Brain microvascular endothelial cell (primary cell): ENCODE measurements around the gene CHODL.

Experiments
- DNase-seq: peaks from one replicate; pipeline ENCODE4 v3.0.0-alpha.2; 2020
- H3K27ac ChIP-seq: fragments of 250-450 bp; sonication (Bioruptor Pico); 2 replicates; pipeline ENCODE4 v1.5.1; 2020; ENCODE audit warnings: mild to moderate bottlenecking, moderate library complexity
- H3K27me3 ChIP-seq: fragments of 250-450 bp; sonication (Bioruptor Pico); replicated peaks from 2 replicates; pipeline ENCODE4 v1.5.1; 2020; ENCODE audit warnings: mild to moderate bottlenecking
- H3K36me3 ChIP-seq: fragments of 250-450 bp; sonication (Bioruptor Pico); replicated peaks from 2 replicates; pipeline ENCODE4 v1.5.1; 2020; ENCODE audit warnings: mild to moderate bottlenecking
- H3K4me3 ChIP-seq: 2 replicates; pipeline ENCODE4 v1.5.1; 2011; ENCODE audit warnings: low read depth, mild to moderate bottlenecking, control low read depth, low read length, moderate library complexity
- in situ Hi-C: cut with HindIII; loops from 2 replicates; pipeline ENCODE4 v1.10.0; 2017; ENCODE audit warnings: low sequenced_read_pairs, low pct_ligation_motif_present
- TF ChIP-seq, protein P1 (sequence below): IDR thresholded peaks from 2 replicates; pipeline ENCODE4 v1.5.1; 2011; ENCODE audit warnings: low read depth, mild to moderate bottlenecking, moderate library complexity, low read length, control low read depth, inconsistent platforms; ENCODE audit errors: missing control alignments

The CHODL gene

DNA sequence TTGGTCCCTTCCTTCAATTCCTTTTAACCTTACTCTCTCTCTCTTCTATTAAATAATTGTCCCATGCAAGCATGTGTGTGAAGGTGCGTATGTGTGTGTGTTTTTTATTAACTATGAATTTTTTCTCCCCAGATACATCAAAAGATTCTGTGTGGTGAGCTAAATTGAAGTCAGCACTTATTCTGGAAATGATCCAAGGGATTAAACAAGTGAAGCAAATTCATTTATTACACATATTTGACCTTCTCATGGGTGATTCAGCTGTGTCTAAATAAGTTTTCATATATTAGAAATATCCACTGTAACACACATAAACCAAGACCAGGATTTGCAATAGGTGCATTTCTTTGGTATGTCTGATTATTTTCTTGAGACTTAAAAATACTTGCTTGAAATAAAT is 24.3 kb downstream of the CHODL start:
- H3K36me3 ChIP-seq, result no peaks in the 10 kb centered on the region
- H3K27me3 ChIP-seq, result no peaks in the 10 kb centered on the region
- H3K4me3 ChIP-seq, result no peak overlapping the region
- no peak for DNase-seq
- H3K27ac ChIP-seq, result no peak overlapping the region
- in situ Hi-C loops, result no loop called here
- TF ChIP-seq, protein P1, sequence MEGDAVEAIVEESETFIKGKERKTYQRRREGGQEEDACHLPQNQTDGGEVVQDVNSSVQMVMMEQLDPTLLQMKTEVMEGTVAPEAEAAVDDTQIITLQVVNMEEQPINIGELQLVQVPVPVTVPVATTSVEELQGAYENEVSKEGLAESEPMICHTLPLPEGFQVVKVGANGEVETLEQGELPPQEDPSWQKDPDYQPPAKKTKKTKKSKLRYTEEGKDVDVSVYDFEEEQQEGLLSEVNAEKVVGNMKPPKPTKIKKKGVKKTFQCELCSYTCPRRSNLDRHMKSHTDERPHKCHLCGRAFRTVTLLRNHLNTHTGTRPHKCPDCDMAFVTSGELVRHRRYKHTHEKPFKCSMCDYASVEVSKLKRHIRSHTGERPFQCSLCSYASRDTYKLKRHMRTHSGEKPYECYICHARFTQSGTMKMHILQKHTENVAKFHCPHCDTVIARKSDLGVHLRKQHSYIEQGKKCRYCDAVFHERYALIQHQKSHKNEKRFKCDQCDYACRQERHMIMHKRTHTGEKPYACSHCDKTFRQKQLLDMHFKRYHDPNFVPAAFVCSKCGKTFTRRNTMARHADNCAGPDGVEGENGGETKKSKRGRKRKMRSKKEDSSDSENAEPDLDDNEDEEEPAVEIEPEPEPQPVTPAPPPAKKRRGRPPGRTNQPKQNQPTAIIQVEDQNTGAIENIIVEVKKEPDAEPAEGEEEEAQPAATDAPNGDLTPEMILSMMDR, result no peak

DNA sequence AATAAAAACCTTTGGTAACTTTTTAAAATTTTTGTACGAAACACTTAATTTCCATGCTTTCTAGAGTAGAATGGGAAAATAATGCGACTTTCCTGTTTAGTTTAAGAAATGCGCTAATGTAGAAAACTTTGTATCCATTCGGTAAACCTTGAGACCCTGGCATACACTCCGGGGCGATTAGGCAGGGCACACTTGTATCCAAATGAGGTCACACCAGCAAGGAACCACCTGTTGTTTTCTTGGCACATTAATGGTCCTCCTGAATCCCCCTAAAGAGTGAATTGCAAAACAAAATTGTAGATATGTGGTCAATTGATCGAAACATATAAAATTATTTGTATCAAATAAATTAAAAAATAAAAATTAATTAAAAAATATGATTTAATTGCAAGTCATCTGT is 25.2 kb downstream of the CHODL start:
- no peak overlapping the region for H3K27ac ChIP-seq
- no peaks in the 10 kb centered on the region for H3K27me3 ChIP-seq
- in situ Hi-C loops, result no loop called here
- no peak overlapping the region for H3K4me3 ChIP-seq
- TF ChIP-seq, protein P1, result no peak
- no peak for DNase-seq
- no peaks in the 10 kb centered on the region for H3K36me3 ChIP-seq

DNA sequence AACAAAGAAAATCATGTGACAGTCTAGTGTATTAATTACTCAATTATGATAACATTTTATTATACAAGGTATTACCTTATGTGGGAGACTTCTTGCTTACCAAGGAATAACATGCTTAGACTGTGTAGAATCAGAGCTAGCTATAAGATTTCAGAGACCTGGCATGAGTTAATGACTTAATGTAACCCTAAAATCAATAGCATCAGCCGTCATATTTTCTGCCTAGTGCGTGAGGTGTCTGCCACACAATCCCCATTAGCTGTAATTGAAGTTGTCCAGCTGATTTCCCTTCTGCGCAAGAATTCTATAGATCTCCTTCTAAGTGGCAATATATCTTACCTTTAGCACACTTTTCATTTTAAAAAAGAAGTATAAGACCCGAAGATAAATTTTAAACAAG is 28.8 kb downstream of the CHODL start:
- no peaks in the 10 kb centered on the region for H3K36me3 ChIP-seq
- in situ Hi-C loops, result no loop called here
- H3K4me3 ChIP-seq, result no peak overlapping the region
- no peak for DNase-seq
- TF ChIP-seq, protein P1, result no peak
- H3K27me3 ChIP-seq, result no peaks in the 10 kb centered on the region
- H3K27ac ChIP-seq, result no peak overlapping the region

DNA sequence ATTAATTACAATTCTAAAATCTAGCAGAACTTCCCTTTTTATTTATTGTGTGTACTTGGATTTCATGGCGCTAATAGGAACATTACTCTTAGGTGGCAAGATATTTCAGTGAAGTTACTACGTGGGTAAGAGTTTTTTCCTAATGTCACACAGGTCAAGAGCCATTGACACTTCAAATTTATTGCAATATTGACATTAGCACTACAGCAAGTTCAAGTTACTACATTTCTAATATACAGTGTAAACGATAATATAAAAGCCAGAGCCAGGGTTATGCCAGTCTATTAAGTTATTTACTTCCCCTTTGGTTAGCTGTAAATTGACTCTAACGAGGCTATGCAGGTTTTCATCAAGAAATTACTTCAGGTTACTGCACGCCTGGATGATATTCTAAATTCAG is 29.7 kb downstream of the CHODL start:
- H3K4me3 ChIP-seq, result no peak overlapping the region
- H3K27me3 ChIP-seq, result no peaks in the 10 kb centered on the region
- in situ Hi-C loops, result no loop called here
- DNase-seq, result no peak
- TF ChIP-seq, protein P1, result no peak
- H3K36me3 ChIP-seq, result no peaks in the 10 kb centered on the region
- H3K27ac ChIP-seq, result no peak overlapping the region

DNA sequence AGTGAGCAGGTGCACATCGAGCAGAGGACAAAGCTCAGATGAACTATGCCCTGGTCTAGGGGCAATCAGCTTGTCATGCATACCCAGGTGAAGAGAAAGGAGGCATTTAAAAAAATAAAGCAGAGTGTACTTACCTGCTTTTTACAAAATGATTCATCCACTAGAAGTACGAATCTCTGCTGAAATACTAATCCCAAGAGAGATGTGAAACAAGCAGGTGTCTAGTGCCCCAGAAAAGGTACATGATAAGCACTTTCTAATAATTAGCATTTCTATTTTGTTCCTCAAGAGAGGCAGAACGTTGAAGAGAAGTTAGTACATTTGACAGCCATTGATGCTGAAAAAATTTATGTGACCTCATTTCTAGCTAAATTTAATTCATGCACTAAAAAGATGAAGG is 31.1 kb downstream of the CHODL start:
- Histone ChIP-seq H3K36me3 (no peaks in the 10 kb centered on the region), H3K27ac (no peak overlapping the region), H3K27me3 (no peaks in the 10 kb centered on the region), H3K4me3 (no peak overlapping the region)
- in situ Hi-C loops, result no loop called here
- TF ChIP-seq, protein P1, result no peak
- DNase-seq, result no peak

DNA sequence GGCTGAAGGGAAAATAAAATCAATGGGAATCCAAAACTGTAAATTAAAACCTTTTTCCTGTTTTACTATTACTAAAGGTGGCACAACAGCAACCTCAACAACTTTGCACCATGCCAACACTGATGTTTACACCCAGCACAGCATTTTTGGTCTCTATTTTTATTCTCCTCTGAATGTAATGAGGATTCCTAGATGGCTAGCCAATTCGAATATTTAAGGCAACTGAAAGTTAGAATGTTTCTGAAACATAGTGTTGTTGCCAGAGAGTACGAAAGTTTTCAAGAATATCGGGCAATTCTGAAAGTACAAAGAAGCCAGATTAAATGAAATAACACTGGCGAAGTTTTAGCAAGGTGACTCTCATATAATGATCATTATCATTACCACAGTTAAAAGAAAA is 40.7 kb downstream of the CHODL start:
- DNase-seq, result no peak
- Histone ChIP-seq H3K4me3 (no peak overlapping the region), H3K27ac (no peak overlapping the region), H3K27me3 (no peaks in the 10 kb centered on the region), H3K36me3 (no peaks in the 10 kb centered on the region)
- in situ Hi-C loops, result no loop called here
- TF ChIP-seq, protein P1, result no peak
